ENCODE results near the gene GAB2.
"Not testable (repeated sequence)": the region's sequence is repeated elsewhere in the genome, so short reads cannot be mapped to it uniquely, and the experiment has no call there.

- TF ChIP-seq CTCF (conservative IDR thresholded peaks at IDR 0.05; ENCODE audit: low read length); EZH2phosphoT487 (IDR thresholded peaks at IDR 0.05; ENCODE audit: borderline replicate concordance, low read depth, low read length): not testable (repeated sequence)
Observed at GRCh38 chr11:78357425-78357824, 60.2 kb downstream of the GAB2 start.
